Measurements from ENCODE around the gene USPL1. TPM values are rescaled to one million over a fixed set of nuclear protein-coding genes. Genes with fewer than 3 reads are reported as not detected.

Gene USPL1
- total RNA-seq, 2 donors from 2014 or later = 17.9 to 19.3 TPM

DNA sequence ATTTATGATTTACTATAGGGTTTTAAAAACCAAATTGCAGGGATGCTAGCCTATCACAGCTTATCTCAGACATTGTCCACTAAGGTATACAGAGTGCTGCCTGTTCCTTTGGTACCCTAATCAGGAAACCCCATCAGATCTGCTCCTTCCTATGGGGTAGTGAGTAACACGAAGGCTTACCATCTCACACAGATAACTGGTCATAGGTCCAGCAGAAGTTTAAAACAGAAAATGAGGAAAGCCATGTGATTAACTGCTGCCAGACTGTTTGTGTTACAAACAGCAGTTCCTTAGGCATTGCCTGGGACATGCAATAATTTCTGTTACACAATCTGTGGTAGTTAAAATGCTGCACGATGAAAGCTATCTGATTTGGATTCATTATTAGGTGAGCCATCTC, 64.1 kb downstream of the USPL1 start:
- 93 to 96% methylated on average over 2 of the region's 2 CpGs for WGBS, 2 experiments (ENCODE audit: insufficient coverage in 1 of 2, insufficient read length in 1 of 2)

DNA sequence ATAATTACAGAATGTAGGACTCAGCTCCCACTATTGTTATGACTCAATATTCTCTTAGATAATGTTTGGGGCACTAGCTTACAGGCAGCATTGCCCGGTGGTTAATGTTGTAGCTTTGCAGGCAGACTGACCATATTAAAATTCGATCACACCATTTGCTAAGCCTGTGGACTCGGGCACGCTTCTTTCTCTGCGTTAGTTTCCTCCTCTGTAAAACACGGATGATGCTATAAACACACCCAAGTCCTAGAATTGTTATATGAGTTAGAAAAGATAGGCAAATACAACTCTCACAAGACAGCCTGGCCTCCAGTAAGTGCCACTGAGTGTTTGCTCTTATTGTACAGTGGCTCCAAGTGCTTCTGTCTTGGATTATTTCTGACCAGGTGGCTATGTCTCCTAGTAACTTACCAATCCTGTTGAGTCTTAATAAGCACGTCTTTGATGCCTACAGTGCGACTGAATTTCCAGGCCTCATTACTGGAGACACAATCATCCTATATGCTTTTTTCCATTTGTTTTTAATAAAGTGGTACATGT, 67.7 kb downstream of the USPL1 start:
- H3K9me3 Mint-ChIP-seq = no peaks in the 10 kb centered on the region
- Histone ChIP-seq H3K9me3 (ENCODE audit: control insufficient read depth, low read length) (no peaks in the 10 kb centered on the region), H3K36me3 (ENCODE audit: control insufficient read depth, insufficient read depth, low read length) (no peaks in the 10 kb centered on the region), H3K9ac (ENCODE audit: extremely low read depth, low read length, poor library complexity, severe bottlenecking) (no peak overlapping the region), H3K4me1 (ENCODE audit: control insufficient read depth, insufficient read depth, low read length) (no peaks in the 10 kb centered on the region), H3K27me3 (ENCODE audit: control insufficient read depth, insufficient read depth, low read length, poor library complexity, severe bottlenecking) (no peaks in the 10 kb centered on the region), H3K4me3 (ENCODE audit: low read length) (no peak overlapping the region), H3K27ac (ENCODE audit: low read depth, low read length) (no peak overlapping the region)
- H3K4me3 Mint-ChIP-seq = no peak overlapping the region
- 84 to 95% methylated on average over 4 to 8 of the region's 8 CpGs for whole genome bisulfite sequencing, 2 experiments (ENCODE audit: insufficient coverage in 1 of 2, insufficient read length in 1 of 2)
- H3K27me3 Mint-ChIP-seq (ENCODE audit: insufficient read depth) = no peaks in the 10 kb centered on the region
- H3K27ac Mint-ChIP-seq = no peak overlapping the region
- no peak for DNase-seq
- no peaks in the 10 kb centered on the region for H3K36me3 Mint-ChIP-seq (ENCODE audit: low read depth)
- no peaks in the 10 kb centered on the region for H3K4me1 Mint-ChIP-seq
- TF ChIP-seq, protein P1, sequence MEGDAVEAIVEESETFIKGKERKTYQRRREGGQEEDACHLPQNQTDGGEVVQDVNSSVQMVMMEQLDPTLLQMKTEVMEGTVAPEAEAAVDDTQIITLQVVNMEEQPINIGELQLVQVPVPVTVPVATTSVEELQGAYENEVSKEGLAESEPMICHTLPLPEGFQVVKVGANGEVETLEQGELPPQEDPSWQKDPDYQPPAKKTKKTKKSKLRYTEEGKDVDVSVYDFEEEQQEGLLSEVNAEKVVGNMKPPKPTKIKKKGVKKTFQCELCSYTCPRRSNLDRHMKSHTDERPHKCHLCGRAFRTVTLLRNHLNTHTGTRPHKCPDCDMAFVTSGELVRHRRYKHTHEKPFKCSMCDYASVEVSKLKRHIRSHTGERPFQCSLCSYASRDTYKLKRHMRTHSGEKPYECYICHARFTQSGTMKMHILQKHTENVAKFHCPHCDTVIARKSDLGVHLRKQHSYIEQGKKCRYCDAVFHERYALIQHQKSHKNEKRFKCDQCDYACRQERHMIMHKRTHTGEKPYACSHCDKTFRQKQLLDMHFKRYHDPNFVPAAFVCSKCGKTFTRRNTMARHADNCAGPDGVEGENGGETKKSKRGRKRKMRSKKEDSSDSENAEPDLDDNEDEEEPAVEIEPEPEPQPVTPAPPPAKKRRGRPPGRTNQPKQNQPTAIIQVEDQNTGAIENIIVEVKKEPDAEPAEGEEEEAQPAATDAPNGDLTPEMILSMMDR (conservative IDR thresholded peaks at IDR 0.05) = no peak

More for the DNA sequence above, 64.1 kb downstream of the USPL1 start:
- no peak overlapping the region for H3K27ac Mint-ChIP-seq
- TF ChIP-seq, protein P1 (conservative IDR thresholded peaks at IDR 0.05) = no peak
- no peak overlapping the region for H3K4me3 Mint-ChIP-seq
- Histone ChIP-seq H3K9ac (ENCODE audit: extremely low read depth, low read length, poor library complexity, severe bottlenecking) (no peak overlapping the region), H3K4me1 (ENCODE audit: control insufficient read depth, insufficient read depth, low read length) (no peaks in the 10 kb centered on the region), H3K9me3 (ENCODE audit: control insufficient read depth, low read length) (no peaks in the 10 kb centered on the region), H3K4me3 (ENCODE audit: low read length) (no peak overlapping the region), H3K27ac (ENCODE audit: low read depth, low read length) (no peak overlapping the region), H3K36me3 (ENCODE audit: control insufficient read depth, insufficient read depth, low read length) (no peaks in the 10 kb centered on the region), H3K27me3 (ENCODE audit: control insufficient read depth, insufficient read depth, low read length, poor library complexity, severe bottlenecking) (no peaks in the 10 kb centered on the region)
- no peaks in the 10 kb centered on the region for H3K36me3 Mint-ChIP-seq (ENCODE audit: low read depth)
- no peak for DNase-seq
- H3K4me1 Mint-ChIP-seq = no peaks in the 10 kb centered on the region
- H3K9me3 Mint-ChIP-seq = no peaks in the 10 kb centered on the region
- H3K27me3 Mint-ChIP-seq (ENCODE audit: insufficient read depth) = no peaks in the 10 kb centered on the region

DNA sequence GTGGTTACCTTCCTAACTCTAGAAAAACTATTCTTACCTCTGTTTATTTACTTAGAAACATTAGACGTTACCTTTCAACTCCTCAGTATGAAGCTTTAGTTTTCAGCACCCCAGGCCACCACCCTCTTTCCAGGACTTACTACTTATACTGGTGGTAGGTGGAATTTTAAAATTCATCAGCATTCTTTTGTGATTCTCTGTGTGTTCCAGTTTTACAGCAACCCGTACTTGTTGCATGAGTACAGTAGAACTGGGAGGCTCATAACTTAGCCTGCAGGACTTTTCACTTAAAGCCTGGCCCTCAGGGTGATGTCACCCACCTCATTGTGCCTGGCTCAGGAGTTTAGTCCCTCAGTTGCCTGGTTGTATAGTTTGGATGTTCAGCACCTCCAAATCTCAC, 68.3 kb downstream of the USPL1 start:
- peaks cover 2% of the 10 kb centered on the region for H3K27me3 Mint-ChIP-seq (ENCODE audit: insufficient read depth)

More for the DNA sequence above, 68.3 kb downstream of the USPL1 start:
- DNase-seq = no peak
- Histone ChIP-seq H3K27me3 (ENCODE audit: control insufficient read depth, insufficient read depth, low read length, poor library complexity, severe bottlenecking) (no peaks in the 10 kb centered on the region), H3K9me3 (ENCODE audit: control insufficient read depth, low read length) (no peaks in the 10 kb centered on the region), H3K36me3 (ENCODE audit: control insufficient read depth, insufficient read depth, low read length) (no peaks in the 10 kb centered on the region), H3K27ac (ENCODE audit: low read depth, low read length) (no peak overlapping the region), H3K9ac (ENCODE audit: extremely low read depth, low read length, poor library complexity, severe bottlenecking) (no peak overlapping the region), H3K4me1 (ENCODE audit: control insufficient read depth, insufficient read depth, low read length) (no peaks in the 10 kb centered on the region), H3K4me3 (ENCODE audit: low read length) (no peak overlapping the region)
- no peaks in the 10 kb centered on the region for H3K4me1 Mint-ChIP-seq
- no peak overlapping the region for H3K27ac Mint-ChIP-seq
- 90 to 92% methylated on average over 1 to 2 of the region's 2 CpGs for WGBS, 2 experiments (ENCODE audit: insufficient coverage in 1 of 2, insufficient read length in 1 of 2)
- no peaks in the 10 kb centered on the region for H3K36me3 Mint-ChIP-seq (ENCODE audit: low read depth)
- H3K9me3 Mint-ChIP-seq = no peaks in the 10 kb centered on the region
- H3K4me3 Mint-ChIP-seq = no peak overlapping the region
- TF ChIP-seq, protein P1 (conservative IDR thresholded peaks at IDR 0.05) = no peak

All from endodermal cell (in vitro differentiated cells).